ENCODE data around the gene NDUFS5.
"Not testable (repeated sequence)": the region's sequence is repeated elsewhere in the genome, so short reads cannot be mapped to it uniquely, and the experiment has no call there.

The NDUFS5 gene

GRCh38 chr1:39016604-39017171, 9.5 kb upstream of the NDUFS5 start:
- DNase-seq (ENCODE audit: low spot score), result peak; percentile 16

- DNase-seq (ENCODE audit: low spot score), result no peak
Observed at GRCh38 chr1:39017266-39017665, 8.9 kb upstream of the NDUFS5 start.

- DNase-seq (ENCODE audit: low spot score), result not testable (repeated sequence)
Observed at GRCh38 chr1:39020494-39020893, 5.7 kb upstream of the NDUFS5 start.

- DNase-seq (ENCODE audit: low spot score), result no peak
Observed at GRCh38 chr1:39021426-39021825, 4.7 kb upstream of the NDUFS5 start.

- no peak for DNase-seq (ENCODE audit: low spot score)
Observed at GRCh38 chr1:39023140-39023539, 3.0 kb upstream of the NDUFS5 start.

DNA sequence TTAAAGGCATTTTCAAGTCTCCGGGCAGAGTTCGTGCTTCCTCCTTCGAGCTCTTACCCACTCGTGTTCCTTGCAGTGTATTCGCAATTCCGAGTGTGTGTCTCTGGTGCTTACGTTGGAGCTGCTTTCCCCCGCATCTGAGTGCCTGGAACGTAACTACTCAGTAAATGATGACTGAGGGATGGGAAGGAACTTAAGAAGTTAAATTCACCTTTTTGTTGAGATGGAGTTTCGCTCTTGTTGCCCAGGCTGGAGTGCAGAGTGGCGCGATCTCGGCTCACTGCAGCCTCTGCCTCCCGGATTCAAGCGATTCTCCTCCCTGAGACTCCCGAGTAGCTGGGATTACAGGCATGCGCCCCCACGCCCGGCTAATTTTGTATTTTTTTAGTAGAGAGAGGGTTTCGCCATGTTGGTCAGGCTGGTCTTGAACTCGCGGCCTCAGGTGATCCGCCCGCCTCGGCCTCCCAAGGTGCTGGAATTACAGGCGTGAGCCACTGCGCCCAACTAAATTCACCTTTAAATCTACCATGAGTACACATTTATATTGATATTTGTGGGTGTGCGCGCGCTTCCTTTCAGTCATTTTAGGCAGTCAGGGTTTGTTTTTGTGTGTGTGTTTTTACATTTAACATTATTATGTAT, 837 bp downstream of the NDUFS5 start:
- no peak for DNase-seq (ENCODE audit: low spot score)

DNA sequence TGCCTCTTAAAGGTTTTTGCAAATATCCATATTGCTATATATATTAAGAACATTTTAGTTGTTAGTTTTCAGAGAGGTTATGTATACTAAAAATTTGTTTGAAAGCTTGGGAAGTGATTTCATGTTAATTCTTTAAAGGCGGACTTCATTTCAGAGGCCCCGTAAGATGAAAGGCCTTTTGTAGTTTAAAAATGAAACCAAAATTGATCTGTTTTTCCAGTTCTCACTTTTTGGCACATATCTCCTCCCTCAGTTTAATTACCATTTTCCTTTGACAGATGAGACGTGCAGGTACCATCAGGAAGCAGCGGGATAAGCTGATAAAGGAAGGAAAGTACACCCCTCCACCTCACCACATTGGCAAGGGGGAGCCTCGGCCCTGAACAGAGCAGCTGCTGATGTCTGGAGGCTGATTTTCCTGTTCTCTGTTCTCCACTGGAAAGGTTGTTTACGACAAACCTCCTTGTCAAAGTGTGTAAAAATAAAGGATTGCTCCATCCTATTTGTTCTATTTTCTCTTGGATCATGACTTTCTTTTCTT, 8.0 kb downstream of the NDUFS5 start:
- DNase-seq (ENCODE audit: low spot score), result no peak

GRCh38 chr1:39036678-39037077, 10.5 kb downstream of the NDUFS5 start:
- no peak for DNase-seq (ENCODE audit: low spot score)

GRCh38 chr1:39043513-39043912, 17.4 kb downstream of the NDUFS5 start:
- DNase-seq (ENCODE audit: low spot score), result no peak

DNA sequence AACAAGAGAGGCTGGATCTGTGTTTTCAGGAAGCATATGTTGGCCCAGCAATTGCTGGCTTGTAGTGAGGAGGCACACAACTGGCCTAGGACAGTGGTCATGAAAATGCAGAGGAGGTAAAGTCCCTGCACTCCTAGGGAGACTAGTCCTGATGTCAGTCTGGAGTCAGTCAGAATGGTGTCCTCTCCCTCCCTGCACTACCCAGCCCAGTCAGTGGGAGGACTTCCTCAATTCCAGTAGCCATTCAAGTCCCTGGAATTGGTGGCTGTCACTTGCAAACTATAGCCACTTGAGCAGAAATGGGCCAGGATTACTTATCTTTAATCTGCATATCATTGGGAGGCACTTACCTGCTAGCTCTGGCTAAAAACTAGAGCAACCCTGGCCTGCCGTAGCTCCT, 18.6 kb downstream of the NDUFS5 start:
- no peak for DNase-seq (ENCODE audit: low spot score)

DNA sequence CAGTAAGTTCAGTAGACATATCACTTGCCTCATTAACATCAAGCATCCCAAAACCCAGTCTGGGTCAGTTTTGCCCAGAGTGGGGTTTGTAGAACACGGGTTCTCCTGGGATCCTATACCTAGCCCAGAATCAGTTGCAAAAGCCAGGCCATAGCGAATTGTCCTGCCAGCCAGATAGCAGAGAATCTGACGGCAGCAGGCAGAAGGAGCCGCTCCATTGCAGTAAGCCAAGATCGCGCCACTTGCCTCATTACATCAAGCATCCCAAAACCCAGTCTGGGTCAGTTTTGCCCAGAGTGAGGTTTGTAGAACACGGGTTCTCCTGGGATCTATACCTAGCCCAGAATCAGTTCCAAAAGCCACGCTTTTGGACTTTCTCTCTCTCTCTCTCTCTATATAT, 19.1 kb downstream of the NDUFS5 start:
- DNase-seq (ENCODE audit: low spot score), result no peak

- no peak for DNase-seq (ENCODE audit: low spot score)
Observed at GRCh38 chr1:39046613-39047210, 20.6 kb downstream of the NDUFS5 start.

GRCh38 chr1:39047374-39048229, 21.5 kb downstream of the NDUFS5 start:
- no peak for DNase-seq (ENCODE audit: low spot score)

GRCh38 chr1:39048745-39049370, 22.7 kb downstream of the NDUFS5 start:
- DNase-seq (ENCODE audit: low spot score), result no peak

GRCh38 chr1:39050001-39050400, 23.9 kb downstream of the NDUFS5 start:
- DNase-seq (ENCODE audit: low spot score), result no peak

- not testable (repeated sequence) for DNase-seq (ENCODE audit: low spot score)
Observed at GRCh38 chr1:39051193-39051850, 25.2 kb downstream of the NDUFS5 start.

GRCh38 chr1:39051956-39052355, 25.8 kb downstream of the NDUFS5 start:
- no peak for DNase-seq (ENCODE audit: low spot score)

GRCh38 chr1:39055213-39055710, 29.1 kb downstream of the NDUFS5 start:
- not testable (repeated sequence) for DNase-seq (ENCODE audit: low spot score)

GRCh38 chr1:39061516-39061915, 35.4 kb downstream of the NDUFS5 start:
- DNase-seq (ENCODE audit: low spot score), result not testable (repeated sequence)

- DNase-seq (ENCODE audit: low spot score), result no peak
Observed at GRCh38 chr1:39061951-39062350, 35.8 kb downstream of the NDUFS5 start.

DNA sequence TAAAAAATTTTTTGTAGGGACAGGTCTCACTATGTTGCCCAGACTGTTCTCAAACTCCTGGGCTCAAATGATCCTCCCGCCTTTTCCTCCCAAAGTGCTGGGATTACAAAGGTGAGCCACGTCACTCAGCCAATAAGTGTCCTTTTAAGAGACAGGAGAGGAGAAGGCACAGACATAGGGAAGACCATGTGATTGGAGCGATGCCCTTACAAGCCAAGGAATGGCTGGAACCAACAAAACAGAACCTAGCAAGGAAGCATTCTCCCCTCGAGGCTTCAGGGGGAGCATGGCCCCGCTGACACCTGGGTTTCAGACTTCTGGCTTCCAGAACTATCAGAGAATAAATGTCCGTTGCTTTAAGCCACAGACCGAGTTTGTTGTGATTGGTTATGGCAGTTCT, 37.0 kb downstream of the NDUFS5 start:
- no peak for DNase-seq (ENCODE audit: low spot score)
